Pancreas (tissue), 10 donors: ENCODE measurements around the gene ELAVL2. TPM values are rescaled to one million over a fixed set of nuclear protein-coding genes. Genes with fewer than 3 reads are reported as not detected.

Experiments used
- ATAC-seq, 4 donors: fragments of 200-7000 bp; cut with Tn5 transposase; one replicate each; pipeline versions ENCODE4 v1.8.0 to v1.9.1; 2020; ENCODE audit warnings: mild to moderate bottlenecking in 4 of 4, moderate library complexity in 4 of 4
- DNase-seq, 6 donors: peaks; one replicate each; pipeline ENCODE4 v3.0.0-alpha.2; 2020
- FAIRE-seq: peaks from 2 replicates; lab custom pipeline; 2012; peaks lifted over from hg19 to GRCh38; lab: Jason Lieb, UNC
- H3K27ac ChIP-seq, 4 donors: fragments of 200-600 bp; sonication (generic); 1 replicate in 3 of 4; 2 replicates in 1 of 4; pipeline versions ENCODE4 v1.5.0 to v1.8.0; 2020
- H3K27me3 ChIP-seq, 4 donors: fragments of 200-600 bp; one replicate each; pipeline ENCODE4 v1.8.0; 2021
- H3K36me3 ChIP-seq, 3 donors: fragments of 200-600 bp; sonication (generic) in 1 of 3; one replicate each; pipeline versions ENCODE4 v1.5.0 to v1.8.0; 2020 to 2021
- H3K4me1 ChIP-seq, 3 donors: fragments of 200-600 bp; one replicate each; pipeline ENCODE4 v1.8.0; 2021
- H3K4me3 ChIP-seq, 4 donors: fragments of 200-600 bp; sonication (generic) in 2 of 4; one replicate each; pipeline versions ENCODE4 v1.5.0 to v1.8.0; 2020 to 2021
- H3K9me3 ChIP-seq, 4 donors: fragments of 200-600 bp; one replicate each; pipeline ENCODE4 v1.8.0; 2021
- WGBS, 2 donors: extraction: QIAGEN DNeasy Blood & Tissue Kit; methylation state at CpG; one replicate each; pipeline ENCODE4 v1.1.7; 2013; 5-methylcytosine and 5-hydroxymethylcytosine counted together
- intact Hi-C, 3 donors: fragments of 100-400 bp; cut with DNase I; formaldehyde crosslinking; loops; one replicate each; pipeline versions ENCODE4 v1.11.1 to v1.14.2; 2022
- polyA plus RNA-seq, 2 donors: library from polyadenylated mRNA; stranded (reverse); fragments of 200-250 nt; gene quantifications; one replicate each; pipeline ENCODE4 v1.2.3, GENCODE V29; 2013
- total RNA-seq, 6 donors: library from RNA; stranded (reverse); fragmentation: NEBNext Ultra II Directional in 4 of 6; extraction: Animal tissue kit (Norgen Biotek cat#: 25700) in 4 of 6; gene quantifications; one replicate each; pipeline versions ENCODE4 v1.2.1 to v1.2.4, GENCODE V29; 2021 to 2023
- TF ChIP-seq, protein P1 (sequence below), 4 donors: fragments of 200-600 bp; sonication (generic) in 3 of 4; IDR thresholded peaks; one replicate each; pipeline versions ENCODE4 v1.5.0 to v1.8.0; 2021; ENCODE audit warnings: antibody characterized with exemption in 4 of 4
- donor health status: healthy with polysubstance abuse.
- donor health status: DM: no; HTN: no; CAD: no; lungs with moderate emphysema.
- donor health status: DM: no; HTN: no; CAD: no.
- donor health status: control.
- donor health status: control.
- donor health status: Bipolar disorder and iron deficiency.
- donor health status: DM: yes; HTN: yes; CAD: no.
- donor health status: DM: no; HTN: no; CAD: no.
- donor health status: DM: no; HTN: no; CAD: no.
- donor health status: DM: yes; HTN: yes; CAD: no.

The ELAVL2 gene
- total and polyA plus RNA-seq, 8 donors, result 0.02 to 0.19 (median 0.12) TPM; not detected in 5

DNA sequence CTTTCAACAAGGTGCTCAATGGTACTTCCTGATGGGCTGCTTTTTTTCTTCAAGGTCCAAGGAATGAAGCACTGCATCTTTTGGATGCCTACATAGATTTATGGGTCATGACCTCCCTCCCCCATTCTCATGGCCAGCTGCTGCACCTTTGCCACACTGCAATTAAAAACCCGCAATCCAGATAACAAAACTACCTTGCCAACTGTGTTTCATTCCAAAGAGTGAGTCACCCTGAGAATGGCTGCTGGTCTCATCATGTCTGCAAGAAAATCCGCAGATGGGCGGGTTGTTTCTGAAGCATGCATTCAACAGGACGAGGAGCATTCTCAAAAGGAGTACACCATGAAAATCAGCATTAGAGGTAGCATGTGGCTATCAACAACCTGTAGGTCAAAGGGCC lies 139.8 kb downstream of the ELAVL2 start:
- no peaks in the 10 kb centered on the region for H3K4me1 ChIP-seq
- no peak for ATAC-seq
- H3K27me3 ChIP-seq, result no peaks in the 10 kb centered on the region
- H3K4me3 ChIP-seq, result no peak overlapping the region
- H3K9me3 ChIP-seq, result no peaks in the 10 kb centered on the region
- intact Hi-C loops, result loop anchor here in 1 of 3 donors (2.0 kb wide), 1 partner anchor 15 kb away; no protein-coding TSS in a partner anchor
- FAIRE-seq, result no peak
- no peaks in the 10 kb centered on the region for H3K36me3 ChIP-seq
- TF ChIP-seq, protein P1, sequence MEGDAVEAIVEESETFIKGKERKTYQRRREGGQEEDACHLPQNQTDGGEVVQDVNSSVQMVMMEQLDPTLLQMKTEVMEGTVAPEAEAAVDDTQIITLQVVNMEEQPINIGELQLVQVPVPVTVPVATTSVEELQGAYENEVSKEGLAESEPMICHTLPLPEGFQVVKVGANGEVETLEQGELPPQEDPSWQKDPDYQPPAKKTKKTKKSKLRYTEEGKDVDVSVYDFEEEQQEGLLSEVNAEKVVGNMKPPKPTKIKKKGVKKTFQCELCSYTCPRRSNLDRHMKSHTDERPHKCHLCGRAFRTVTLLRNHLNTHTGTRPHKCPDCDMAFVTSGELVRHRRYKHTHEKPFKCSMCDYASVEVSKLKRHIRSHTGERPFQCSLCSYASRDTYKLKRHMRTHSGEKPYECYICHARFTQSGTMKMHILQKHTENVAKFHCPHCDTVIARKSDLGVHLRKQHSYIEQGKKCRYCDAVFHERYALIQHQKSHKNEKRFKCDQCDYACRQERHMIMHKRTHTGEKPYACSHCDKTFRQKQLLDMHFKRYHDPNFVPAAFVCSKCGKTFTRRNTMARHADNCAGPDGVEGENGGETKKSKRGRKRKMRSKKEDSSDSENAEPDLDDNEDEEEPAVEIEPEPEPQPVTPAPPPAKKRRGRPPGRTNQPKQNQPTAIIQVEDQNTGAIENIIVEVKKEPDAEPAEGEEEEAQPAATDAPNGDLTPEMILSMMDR (IDR thresholded peaks at IDR 0.05), result no peak
- no peak for DNase-seq
- H3K27ac ChIP-seq, result no peak overlapping the region
- 47% methylated on average over 4 of the region's 4 CpGs for WGBS, 2 donors

GRCh38 chr9:23683611-23684061 lies 142.4 kb downstream of the ELAVL2 start:
- no peak for DNase-seq
- H3K27me3 ChIP-seq, result no peaks in the 10 kb centered on the region
- FAIRE-seq, result no peak
- H3K27ac ChIP-seq, result no peak overlapping the region
- no peaks in the 10 kb centered on the region for H3K9me3 ChIP-seq
- WGBS, 2 donors, result 31 to 35% methylated on average over 7 of the region's 7 CpGs
- TF ChIP-seq, protein P1 (IDR thresholded peaks at IDR 0.05), result no peak
- no peak overlapping the region for H3K4me3 ChIP-seq
- intact Hi-C loops, result no loop called here
- ATAC-seq, result no peak
- H3K36me3 ChIP-seq, result no peaks in the 10 kb centered on the region
- H3K4me1 ChIP-seq, result no peaks in the 10 kb centered on the region

- no peaks in the 10 kb centered on the region for H3K36me3 ChIP-seq
- no peak overlapping the region for H3K4me3 ChIP-seq
- no peaks in the 10 kb centered on the region for H3K9me3 ChIP-seq
- H3K27me3 ChIP-seq, result no peaks in the 10 kb centered on the region
- no peak overlapping the region for H3K27ac ChIP-seq
- no peaks in the 10 kb centered on the region for H3K4me1 ChIP-seq
- ATAC-seq (no peak), FAIRE-seq (no peak), DNase-seq (no peak)
- intact Hi-C loops, result no loop called here
- TF ChIP-seq, protein P1 (IDR thresholded peaks at IDR 0.05), result no peak
- WGBS, 2 donors, result 46 to 58% methylated on average over 3 of the region's 3 CpGs
These were observed 143.1 kb downstream of the ELAVL2 start for GRCh38 chr9:23682891-23683431.

- TF ChIP-seq, protein P1 (IDR thresholded peaks at IDR 0.05), result no peak
- no peaks in the 10 kb centered on the region for H3K4me1 ChIP-seq
- intact Hi-C loops, result no loop called here
- no peak for ATAC-seq
- H3K27ac ChIP-seq, result no peak overlapping the region
- no peak overlapping the region for H3K4me3 ChIP-seq
- 57 to 73% methylated on average over 9 of the region's 9 CpGs for WGBS, 2 donors
- no peak for DNase-seq
- H3K27me3 ChIP-seq, result no peaks in the 10 kb centered on the region
- no peaks in the 10 kb centered on the region for H3K9me3 ChIP-seq
- no peaks in the 10 kb centered on the region for H3K36me3 ChIP-seq
- FAIRE-seq, result no peak
These were observed 143.7 kb downstream of the ELAVL2 start for GRCh38 chr9:23682352-23682751.

- no peak overlapping the region for H3K4me3 ChIP-seq
- ATAC-seq, result no peak
- H3K4me1 ChIP-seq, result no peaks in the 10 kb centered on the region
- H3K36me3 ChIP-seq, result no peaks in the 10 kb centered on the region
- no peaks in the 10 kb centered on the region for H3K27me3 ChIP-seq
- TF ChIP-seq, protein P1 (IDR thresholded peaks at IDR 0.05), result no peak
- intact Hi-C loops, result no loop called here
- no peak for DNase-seq
- WGBS, 2 donors, result 59 to 72% methylated on average over 3 of the region's 3 CpGs
- no peaks in the 10 kb centered on the region for H3K9me3 ChIP-seq
- no peak overlapping the region for H3K27ac ChIP-seq
- no peak for FAIRE-seq
These were observed 148.6 kb downstream of the ELAVL2 start for GRCh38 chr9:23677446-23677845.
